ENCODE data around the gene PCDH8.

DNA sequence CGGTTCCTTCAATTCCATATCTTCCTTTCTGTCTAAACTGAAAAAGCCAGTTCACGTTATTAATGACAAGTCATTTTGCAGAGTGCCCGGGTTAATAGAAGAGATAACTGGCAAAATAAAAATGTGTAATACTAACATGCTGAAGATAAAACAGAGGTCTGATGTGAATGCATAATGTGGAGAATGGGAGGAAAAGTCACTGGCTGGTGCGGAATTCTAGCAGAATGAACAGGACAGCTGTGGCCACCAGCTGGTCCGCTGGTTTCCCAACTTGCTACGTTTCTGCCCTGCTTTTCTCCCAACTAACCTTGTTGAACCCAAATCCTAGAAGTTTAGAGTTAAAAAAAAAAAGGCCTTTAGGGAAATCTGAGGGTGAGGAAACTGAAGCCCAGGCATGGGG, 42.4 kb downstream of the PCDH8 start:
- TF ChIP-seq NANOG (IDR thresholded peaks at IDR 0.05; ENCODE audit: borderline replicate concordance) (no peak), STAT1 (IDR thresholded peaks at IDR 0.05; ENCODE audit: unreplicated experiment) (no peak)
